GM12878 (cell line): ENCODE data around the gene CTDP1. TPM values are rescaled to one million over a fixed set of nuclear protein-coding genes. Genes with fewer than 3 reads are reported as not detected.
A peak's percentile ranks its signal among the peaks of the same experiment; 100 is the strongest.

Source experiments
- ATAC-seq: fragments of 200-7000 bp; cut with Tn5 transposase; 3 replicates; pipeline ENCODE4 v1.9.1; 2020; ENCODE audit warnings: mild to moderate bottlenecking, moderate library complexity
- BruUV-seq: library from RNA; stranded (reverse); fragments of 400-500 nt; replicated peaks from 2 replicates; lab custom pipeline; 2021; lab: Mats Ljungman, UMichigan
- CTCF ChIA-PET: fragments of 300-600 bp; sonication (Branson Sonifier 250); formaldehyde crosslinking; extraction: SDS; loops from one replicate; lab custom pipeline; 2021; ENCODE audit warnings: inconsistent platforms; lab: Yijun Ruan, JAX
- POLR2A ChIA-PET: fragments of 350-600 bp; formaldehyde crosslinking; extraction: SDS; loops from one replicate; lab custom pipeline; 2021; ENCODE audit warnings: inconsistent platforms; lab: Charles Lee
- RAD21 ChIA-PET: fragments of 300-600 bp; sonication (Branson Sonifier 250); formaldehyde crosslinking; loops from one replicate; lab custom pipeline; 2023; ENCODE audit warnings: antibody characterized with exemption; ENCODE audit not compliant: unreplicated experiment; lab: Charles Lee
- SMC1A ChIA-PET: fragments of 300-600 bp; sonication (Branson Sonifier 250); formaldehyde crosslinking; loops from one replicate; lab custom pipeline; 2023; ENCODE audit not compliant: unreplicated experiment, uncharacterized antibody; lab: Charles Lee
- DNase-seq: peaks from one replicate; pipeline ENCODE4 v3.0.0-alpha.2; 2011; ENCODE audit warnings: low read depth, low spot score
- FAIRE-seq: peaks from 3 replicates; lab custom pipeline; 2011; peaks lifted over from hg19 to GRCh38; lab: Jason Lieb, UNC
- H2AFZ ChIP-seq: 2 replicates; pipeline ENCODE4 v1.6.0; 2011; ENCODE audit warnings: low read depth, low read length, control low read depth; ENCODE audit not compliant: control insufficient read depth
- H3K27ac ChIP-seq: 2 replicates; pipeline ENCODE4 v1.5.1; 2011; ENCODE audit warnings: control low read depth; ENCODE audit not compliant: control insufficient read depth, insufficient read depth
- H3K27me3 ChIP-seq, 2 experiments: replicated peaks in 1 of 2; 2 replicates each; pipeline versions ENCODE4 v1.6.0 to v1.6.1; 2011; ENCODE audit warnings: low read length in 1 of 2; ENCODE audit not compliant: control insufficient read depth in 2 of 2, insufficient read depth in 2 of 2
- H3K36me3 ChIP-seq, 2 experiments: 2 replicates each; pipeline ENCODE4 v1.5.1; 2011; ENCODE audit warnings: low read length in 1 of 2; ENCODE audit not compliant: control insufficient read depth in 2 of 2, insufficient read depth in 2 of 2
- H3K4me1 ChIP-seq: 2 replicates; pipeline ENCODE4 v1.6.1; 2011; ENCODE audit warnings: mild to moderate bottlenecking, low read length, moderate library complexity, mixed read lengths; ENCODE audit not compliant: control insufficient read depth, insufficient read depth
- H3K4me2 ChIP-seq: 2 replicates; pipeline ENCODE4 v1.6.0; 2011; ENCODE audit warnings: control low read depth; ENCODE audit not compliant: control insufficient read depth, insufficient read depth
- H3K4me3 ChIP-seq: fragments of 200-600 bp; sonication (generic); 2 replicates; pipeline ENCODE4 v1.5.1; 2016
- H3K79me2 ChIP-seq: 2 replicates; pipeline ENCODE4 v1.6.0; 2011; ENCODE audit warnings: low read length; ENCODE audit not compliant: control insufficient read depth, insufficient read depth
- H3K9ac ChIP-seq: 2 replicates; pipeline ENCODE4 v1.8.0; 2011; ENCODE audit warnings: low read length, control low read depth, mixed read lengths; ENCODE audit not compliant: control insufficient read depth, insufficient read depth
- H3K9me3 ChIP-seq: replicated peaks from 3 replicates; pipeline ENCODE4 v1.5.1; 2011; ENCODE audit warnings: mild to moderate bottlenecking, low read length; ENCODE audit not compliant: control insufficient read depth, insufficient read depth
- H4K20me1 ChIP-seq: 2 replicates; pipeline ENCODE4 v1.6.0; 2011; ENCODE audit not compliant: control insufficient read depth, insufficient read depth
- CHD2 ChIP-seq: IDR thresholded peaks from 2 replicates; pipeline ENCODE4 v1.6.1; 2011; ENCODE audit warnings: low read depth, low read length, improper control_type of control experiment, borderline replicate concordance
- FOXK2 ChIP-seq: fragments of 450-650 bp; IDR thresholded peaks from 2 replicates; pipeline ENCODE4 v1.6.1; 2017; ENCODE audit warnings: mild to moderate bottlenecking, moderate library complexity
- GATAD2B ChIP-seq: fragments of 450-650 bp; conservative IDR thresholded peaks from 2 replicates; pipeline ENCODE4 v1.6.1; 2017; ENCODE audit warnings: low read depth, mild to moderate bottlenecking, moderate library complexity
- HDAC2 ChIP-seq: fragments of 200-600 bp; sonication (generic); IDR thresholded peaks from 2 replicates; pipeline ENCODE4 v1.6.1; 2017
- POLR2A ChIP-seq: IDR thresholded peaks from 2 replicates; pipeline ENCODE4 v1.6.1; 2011; ENCODE audit warnings: low read depth, mild to moderate bottlenecking, low read length
- RAD51 ChIP-seq: fragments of 450-650 bp; IDR thresholded peaks from 2 replicates; pipeline ENCODE4 v1.6.1; 2016; ENCODE audit warnings: moderate library complexity, mild to moderate bottlenecking, inconsistent platforms
- RB1 ChIP-seq: fragments of 450-650 bp; formaldehyde crosslinking; IDR thresholded peaks from 2 replicates; pipeline ENCODE4 v1.6.1; 2017; ENCODE audit warnings: mild to moderate bottlenecking, borderline replicate concordance
- RELB ChIP-seq: fragments of 450-650 bp; IDR thresholded peaks from 2 replicates; pipeline ENCODE4 v1.6.1; 2017; ENCODE audit warnings: low read depth, mild to moderate bottlenecking, moderate library complexity
- REST ChIP-seq: IDR thresholded peaks from 2 replicates; pipeline ENCODE4 v1.6.1; 2012; ENCODE audit warnings: mild to moderate bottlenecking, low read depth, low read length
- RUNX3 ChIP-seq: IDR thresholded peaks from 2 replicates; pipeline ENCODE4 v1.6.1; 2012; ENCODE audit warnings: low read length, inconsistent platforms
- SMC3 ChIP-seq: IDR thresholded peaks from 2 replicates; pipeline ENCODE4 v1.6.1; 2011; ENCODE audit warnings: low read length, improper control_type of control experiment, borderline replicate concordance
- TCF12 ChIP-seq: IDR thresholded peaks from 2 replicates; pipeline ENCODE4 v1.6.1; 2011; ENCODE audit warnings: low read depth, mild to moderate bottlenecking, low read length
- YBX1 ChIP-seq: fragments of 450-650 bp; IDR thresholded peaks from 2 replicates; pipeline ENCODE4 v1.6.1; 2016; ENCODE audit warnings: antibody characterized with exemption
- ZBTB33 ChIP-seq: fragments of 450-650 bp; IDR thresholded peaks from 2 replicates; pipeline ENCODE4 v1.6.1; 2017; ENCODE audit warnings: mild to moderate bottlenecking
- ZNF207 ChIP-seq: fragments of 450-650 bp; IDR thresholded peaks from 2 replicates; pipeline ENCODE4 v1.6.1; 2014; ENCODE audit warnings: antibody characterized with exemption, mild to moderate bottlenecking, borderline replicate concordance
- WGBS: methylation state at CpG from one replicate; pipeline ENCODE4 v1.1.6; 2016; ENCODE audit warnings: low lambda C conversion rate; ENCODE audit not compliant: insufficient replicate concordance, insufficient coverage; ENCODE audit errors: missing lambda C conversion rate; 5-methylcytosine and 5-hydroxymethylcytosine counted together
- in situ Hi-C: fragments of 300-500 bp; cut with MboI; formaldehyde crosslinking; loops from 9 replicates; pipeline ENCODE4 v1.14.3; 2018; ENCODE audit warnings: mixed read lengths
- intact Hi-C: fragments of 100-400 bp; cut with micrococcal nuclease; formaldehyde crosslinking; loops from one replicate; pipeline ENCODE4 v1.14.2; 2022; ENCODE audit not compliant: unreplicated experiment
- polyA plus RNA-seq, 11 experiments: library from polyadenylated mRNA; depleted of rRNA in 4 of 11; unstranded in 6 of 11; stranded (reverse) in 5 of 11; fragments of >200 nt; fragmentation: Nextera tagmentation in 4 of 11; fragmentation: Illumina TruSeq in 1 of 11; extraction: Ambion mirVana in 4 of 11; extraction: Trizol in 1 of 11; gene quantifications; 1 replicate in 1 of 11; 2 replicates in 10 of 11; pipeline versions ENCODE4 v1.2.1 to v1.2.3, GENCODE V29; 2011 to 2016; ENCODE audit warnings: inconsistent platforms in 2 of 11, missing spikeins in 2 of 11, low read depth in 1 of 11
- total RNA-seq, 4 experiments: library from RNA; depleted of rRNA in 3 of 4; stranded (reverse); fragments of >200 nt in 3 of 4; fragmentation: Illumina TruSeq in 1 of 4; extraction: Trizol in 1 of 4; gene quantifications; 2 replicates each; pipeline versions ENCODE4 v1.2.1 to v1.2.3, GENCODE V29; 2013 to 2021

Gene CTDP1
- total and polyA plus RNA-seq, 10 of the 15 experiments (the other 5 are each of a cell fraction or from before 2014, with no cell fraction given): 0.32 to 31.3 (median 8.8) TPM

GRCh38 chr18:79644006-79644665 lies 35.5 kb upstream of the CTDP1 start:
- no peaks in the 10 kb centered on the region for H4K20me1 ChIP-seq
- no peak overlapping the region for H3K27ac ChIP-seq
- DNase-seq: peak; percentile 15
- H3K79me2 ChIP-seq: no peaks in the 10 kb centered on the region
- ChIA-PET SMC1A (interaction anchor here (1.0 to 2.1 kb wide), 6 partner anchors 19 to 269 kb away, joined by 3 to 11 read pairs (median 4); no protein-coding TSS in a partner anchor), CTCF (interaction anchor here (0.8 to 2.3 kb wide), 15 partner anchors 9 to 269 kb away, joined by 3 to 24 read pairs (median 5); no protein-coding TSS in a partner anchor), POLR2A (no interaction called here), RAD21 (interaction anchor here (1.0 to 3.2 kb wide), 3 partner anchors 248 to 269 kb away, joined by 5 to 28 read pairs (median 8); no protein-coding TSS in a partner anchor)
- no peaks in the 10 kb centered on the region for H3K9me3 ChIP-seq
- FAIRE-seq: peak; percentile 57
- peak overlapping the region; percentile 30 for H2AFZ ChIP-seq
- BruUV-seq: no TSS peak
- in situ Hi-C loops: loop anchor here (5.0 kb wide), 1 partner anchor 267 kb away; no protein-coding TSS in a partner anchor
- H3K4me1 ChIP-seq: peaks cover 3% of the 10 kb centered on the region
- no peak overlapping the region for H3K4me3 ChIP-seq
- no peaks in the 10 kb centered on the region for H3K36me3 ChIP-seq
- peak; percentile 99 for ATAC-seq
- 8% methylated on average over 22 of the region's 22 CpGs for WGBS
- no peaks in the 10 kb centered on the region for H3K27me3 ChIP-seq
- H3K9ac ChIP-seq: no peak overlapping the region
- intact Hi-C loops: loop anchor here (1.0 kb wide), 2 partner anchors 116 to 265 kb away; no protein-coding TSS in a partner anchor
- no peak overlapping the region for H3K4me2 ChIP-seq
- no peak for TF ChIP-seq RUNX3
- no peak for TF ChIP-seq FOXK2
- no peak for TF ChIP-seq YBX1
- TF ChIP-seq ZNF207: peak; percentile 91
- TF ChIP-seq RB1: 0 out of 2 replicates have a peak, but pooled peaks have one; percentile 62
- no peak for TF ChIP-seq RELB
- no peak for TF ChIP-seq RAD51
- no peak for TF ChIP-seq ZBTB33
- no peak for TF ChIP-seq GATAD2B
- peak; percentile 84 for TF ChIP-seq CHD2
- no peak for TF ChIP-seq HDAC2
- TF ChIP-seq POLR2A: no peak
- TF ChIP-seq SMC3: peak; percentile 98
- no peak for TF ChIP-seq REST
- peak; percentile 71; the same call in 1 of the 2 replicates for TF ChIP-seq TCF12
